ENCODE data around the gene TSPAN13. TPM values are rescaled to one million over a fixed set of nuclear protein-coding genes. Genes with fewer than 3 reads are reported as not detected.

TSPAN13 gene
- total RNA-seq, result 10 to 100 TPM; 21.8 to 43.7 TPM

DNA sequence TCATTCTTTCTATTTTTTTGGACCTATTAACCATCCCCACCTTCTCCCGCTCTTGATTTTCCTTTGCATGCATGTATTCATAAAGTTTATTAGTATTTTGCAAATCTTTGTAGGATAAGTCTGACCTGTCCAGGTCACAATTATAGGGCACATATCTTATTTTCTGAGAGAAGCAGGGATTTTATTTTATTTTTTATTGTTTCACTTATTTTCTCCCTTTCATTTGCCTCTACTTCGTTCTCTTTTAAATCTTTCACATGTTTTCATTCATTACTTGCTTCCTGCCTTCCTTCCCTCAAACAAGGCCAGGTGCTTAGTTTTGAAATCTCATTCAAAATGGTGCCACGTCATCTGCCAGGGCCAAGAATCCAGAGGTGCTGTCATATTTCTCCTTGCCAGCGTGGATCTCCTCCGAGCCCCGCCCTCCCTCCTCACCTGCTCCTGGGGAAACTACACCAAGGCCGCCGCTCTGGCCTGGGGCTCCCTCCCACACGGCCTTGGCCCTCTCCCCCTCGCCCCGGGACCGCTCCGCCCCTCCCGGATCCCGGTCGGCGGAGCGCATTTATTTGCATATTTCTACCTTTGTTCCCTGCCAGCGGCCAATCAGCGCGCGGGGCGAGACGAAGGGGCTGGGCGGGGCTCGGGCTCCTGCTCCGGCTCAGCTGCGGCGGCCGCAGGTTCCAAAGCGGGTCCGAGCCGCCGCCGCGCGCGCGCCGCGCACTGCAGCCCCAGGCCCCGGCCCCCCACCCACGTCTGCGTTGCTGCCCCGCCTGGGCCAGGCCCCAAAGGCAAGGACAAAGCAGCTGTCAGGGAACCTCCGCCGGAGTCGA is at the start of gene TSPAN13:
TSS of gene TSPAN13 (plus strand) at position 654 of the 830 bp plus-strand sequence. CDS start 213 bp downstream, outside the sequence.
- H3K27ac ChIP-seq, result peak within 1 kb of the TSS; percentile 58 to 65
- no peaks in the 10 kb centered on the region for H3K4me1 ChIP-seq (replicated peaks)
- TF ChIP-seq, protein P1, sequence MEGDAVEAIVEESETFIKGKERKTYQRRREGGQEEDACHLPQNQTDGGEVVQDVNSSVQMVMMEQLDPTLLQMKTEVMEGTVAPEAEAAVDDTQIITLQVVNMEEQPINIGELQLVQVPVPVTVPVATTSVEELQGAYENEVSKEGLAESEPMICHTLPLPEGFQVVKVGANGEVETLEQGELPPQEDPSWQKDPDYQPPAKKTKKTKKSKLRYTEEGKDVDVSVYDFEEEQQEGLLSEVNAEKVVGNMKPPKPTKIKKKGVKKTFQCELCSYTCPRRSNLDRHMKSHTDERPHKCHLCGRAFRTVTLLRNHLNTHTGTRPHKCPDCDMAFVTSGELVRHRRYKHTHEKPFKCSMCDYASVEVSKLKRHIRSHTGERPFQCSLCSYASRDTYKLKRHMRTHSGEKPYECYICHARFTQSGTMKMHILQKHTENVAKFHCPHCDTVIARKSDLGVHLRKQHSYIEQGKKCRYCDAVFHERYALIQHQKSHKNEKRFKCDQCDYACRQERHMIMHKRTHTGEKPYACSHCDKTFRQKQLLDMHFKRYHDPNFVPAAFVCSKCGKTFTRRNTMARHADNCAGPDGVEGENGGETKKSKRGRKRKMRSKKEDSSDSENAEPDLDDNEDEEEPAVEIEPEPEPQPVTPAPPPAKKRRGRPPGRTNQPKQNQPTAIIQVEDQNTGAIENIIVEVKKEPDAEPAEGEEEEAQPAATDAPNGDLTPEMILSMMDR (IDR thresholded peaks at IDR 0.05), result peak in 1 of 4 experiments; percentile 6
- peak; percentile 92 for TF ChIP-seq POLR2A (IDR thresholded peaks at IDR 0.05)
- TF ChIP-seq POLR2AphosphoS5 (IDR thresholded peaks at IDR 0.05), result peak; percentile 75
- no peaks in the 10 kb centered on the region for H3K9me3 ChIP-seq
- WGBS, result 4% methylated on average over 38 of the region's 48 CpGs
- no peaks in the 10 kb centered on the region for H3K36me3 ChIP-seq
- peak; percentile 94 for DNase-seq (ENCODE audit: low spot score)
- H3K27me3 ChIP-seq (replicated peaks; ENCODE audit: insufficient read depth), result no peaks in the 10 kb centered on the region
- intact Hi-C loops (cut with DNase I), result no loop called here
- H3K4me3 ChIP-seq, result peak within 1 kb of the TSS; percentile 61 to 64

DNA sequence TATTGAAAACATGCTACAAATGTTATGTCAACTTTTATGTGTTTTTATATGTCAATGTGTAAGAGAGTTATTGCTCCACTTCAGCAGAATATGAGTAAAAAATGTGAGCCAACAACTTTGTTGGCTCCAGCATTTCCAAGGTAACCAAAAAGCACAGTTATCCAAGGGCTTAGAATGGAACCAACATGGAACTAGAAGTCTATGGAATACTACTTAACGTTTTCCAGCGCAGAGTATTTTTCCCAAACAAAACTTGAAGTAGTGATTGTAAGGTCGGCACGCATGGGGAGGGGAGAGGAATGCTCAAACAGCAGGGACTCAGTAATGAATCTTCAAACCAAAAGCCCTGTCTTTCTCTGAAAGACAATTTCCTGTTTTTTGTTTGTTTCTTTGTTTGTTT is 45.0 kb upstream of the TSPAN13 start:
- Histone ChIP-seq H3K27ac (no peak overlapping the region), H3K36me3 (no peaks in the 10 kb centered on the region), H3K4me3 (no peak overlapping the region), H3K4me1 (replicated peaks) (no peaks in the 10 kb centered on the region), H3K27me3 (replicated peaks; ENCODE audit: insufficient read depth) (no peaks in the 10 kb centered on the region), H3K9me3 (no peaks in the 10 kb centered on the region)
- DNase-seq (ENCODE audit: low spot score), result no peak
- TF ChIP-seq, protein P1 (IDR thresholded peaks at IDR 0.05), result no peak
- no peak for TF ChIP-seq POLR2AphosphoS5 (IDR thresholded peaks at IDR 0.05)
- no peak for TF ChIP-seq POLR2A (IDR thresholded peaks at IDR 0.05)
- WGBS, result 89% methylated on average over 4 of the region's 4 CpGs
- intact Hi-C loops (cut with DNase I), result no loop called here

DNA sequence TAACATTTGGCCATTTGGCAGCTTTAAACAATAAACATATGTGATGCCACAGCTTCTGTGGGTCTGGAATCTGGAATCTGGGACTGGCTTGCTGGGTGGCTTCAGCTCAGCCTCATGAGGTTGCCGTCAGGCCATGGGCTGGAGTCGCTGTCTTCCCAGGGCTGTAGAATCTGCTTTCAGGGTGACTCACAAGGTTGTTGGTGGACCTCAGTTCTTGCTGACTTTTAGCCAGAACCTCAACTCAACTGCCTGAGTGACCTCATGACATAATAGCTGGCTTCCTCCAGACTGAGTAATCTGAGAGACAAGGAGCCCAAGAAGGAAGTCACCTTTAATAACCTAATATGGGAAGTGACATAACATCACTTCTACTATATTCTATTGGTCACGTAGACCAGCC is 44.6 kb upstream of the TSPAN13 start:
- Histone ChIP-seq H3K27me3 (replicated peaks; ENCODE audit: insufficient read depth) (no peaks in the 10 kb centered on the region), H3K4me3 (no peak overlapping the region), H3K27ac (no peak overlapping the region), H3K4me1 (replicated peaks) (no peaks in the 10 kb centered on the region), H3K36me3 (no peaks in the 10 kb centered on the region), H3K9me3 (no peaks in the 10 kb centered on the region)
- WGBS, result 89% methylated on average over 3 of the region's 3 CpGs
- TF ChIP-seq POLR2A (IDR thresholded peaks at IDR 0.05) (no peak), POLR2AphosphoS5 (IDR thresholded peaks at IDR 0.05) (no peak)
- TF ChIP-seq, protein P1 (IDR thresholded peaks at IDR 0.05), result no peak
- no peak for DNase-seq (ENCODE audit: low spot score)
- intact Hi-C loops (cut with DNase I), result no loop called here

DNA sequence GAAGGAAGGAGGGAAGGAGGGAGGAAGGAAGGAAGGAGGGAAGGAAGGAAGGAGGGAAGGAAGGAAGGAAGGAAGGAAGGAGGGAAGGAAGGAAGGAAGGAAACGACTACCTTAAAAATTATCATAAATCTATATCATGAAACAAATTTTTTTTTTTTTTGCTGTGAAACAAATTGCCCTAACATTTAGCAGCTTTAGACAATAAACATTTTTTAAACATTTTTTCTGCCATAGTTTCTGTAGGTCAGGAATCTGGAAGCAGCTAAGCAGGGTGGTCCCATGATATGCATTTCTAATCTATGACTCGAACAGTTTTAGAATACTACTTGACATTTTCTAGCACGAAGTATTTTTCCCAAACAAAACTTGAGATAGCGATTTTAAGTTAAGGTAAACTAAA is 42.9 kb upstream of the TSPAN13 start:
- H3K4me3 ChIP-seq, result no peak overlapping the region
- H3K36me3 ChIP-seq, result no peaks in the 10 kb centered on the region
- H3K9me3 ChIP-seq, result no peaks in the 10 kb centered on the region
- 72% methylated on average over 4 of the region's 4 CpGs for WGBS
- no peaks in the 10 kb centered on the region for H3K4me1 ChIP-seq (replicated peaks)
- no peak for DNase-seq (ENCODE audit: low spot score)
- TF ChIP-seq POLR2A (IDR thresholded peaks at IDR 0.05) (no peak), POLR2AphosphoS5 (IDR thresholded peaks at IDR 0.05) (no peak)
- TF ChIP-seq, protein P1 (IDR thresholded peaks at IDR 0.05), result no peak
- H3K27ac ChIP-seq, result no peak overlapping the region
- H3K27me3 ChIP-seq (replicated peaks; ENCODE audit: insufficient read depth), result no peaks in the 10 kb centered on the region
- intact Hi-C loops (cut with DNase I), result no loop called here

DNA sequence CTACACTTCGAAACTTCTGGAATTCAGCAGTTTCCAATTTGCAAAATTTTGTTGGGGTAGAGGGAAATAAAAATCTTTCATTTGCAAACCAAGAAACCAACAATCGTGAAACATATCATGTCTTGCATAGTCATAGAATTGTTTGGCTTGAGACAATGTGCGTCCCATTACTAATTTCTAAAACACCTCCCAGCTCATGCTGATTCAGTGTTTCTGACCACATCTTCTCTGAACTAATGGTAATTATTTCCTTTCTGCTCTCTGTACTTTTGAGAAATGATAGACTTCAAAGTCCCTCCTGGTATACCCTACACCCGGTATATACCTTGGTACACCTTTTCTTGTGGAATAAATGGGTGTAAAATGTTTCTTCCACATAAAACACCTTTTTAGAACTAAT is 41.8 kb upstream of the TSPAN13 start:
- WGBS, result 88% methylated on average over 4 of the region's 4 CpGs

More for the DNA sequence above, 41.8 kb upstream of the TSPAN13 start:
- Histone ChIP-seq H3K4me1 (replicated peaks) (no peaks in the 10 kb centered on the region), H3K4me3 (no peak overlapping the region), H3K27ac (no peak overlapping the region), H3K36me3 (no peaks in the 10 kb centered on the region), H3K9me3 (no peaks in the 10 kb centered on the region), H3K27me3 (replicated peaks; ENCODE audit: insufficient read depth) (no peaks in the 10 kb centered on the region)
- TF ChIP-seq POLR2A (IDR thresholded peaks at IDR 0.05), result no peak
- no peak for TF ChIP-seq POLR2AphosphoS5 (IDR thresholded peaks at IDR 0.05)
- TF ChIP-seq, protein P1 (IDR thresholded peaks at IDR 0.05), result no peak
- intact Hi-C loops (cut with DNase I), result no loop called here
- no peak for DNase-seq (ENCODE audit: low spot score)
